CD4-positive, alpha-beta T cell (primary cell): ENCODE measurements around the gene ZNF69. TPM values are rescaled to one million over a fixed set of nuclear protein-coding genes. Genes with fewer than 3 reads are reported as not detected.
"Not testable (repeated sequence)": the region's sequence is repeated elsewhere in the genome, so short reads cannot be mapped to it uniquely, and the experiment has no call there.

Experiments used
- ATAC-seq: fragments of 200-7000 bp; cut with Tn5 transposase; one replicate; pipeline ENCODE4 v1.10.0; 2022; ENCODE audit warnings: mild to moderate bottlenecking; ENCODE audit not compliant: poor library complexity
- CTCF ChIA-PET: fragments of 350-600 bp; sonication (Branson Sonifier 250); formaldehyde crosslinking; loops from one replicate; lab custom pipeline; 2021; ENCODE audit warnings: antibody characterized with exemption, inconsistent platforms; lab: Charles Lee
- POLR2A ChIA-PET: fragments of 350-600 bp; sonication (Branson Sonifier 250); formaldehyde crosslinking; loops from one replicate; lab custom pipeline; 2021; ENCODE audit warnings: antibody characterized with exemption, inconsistent platforms; lab: Charles Lee
- DNase-seq, 14 experiments: peaks; one replicate each; pipeline ENCODE4 v3.0.0-alpha.2; 2013 to 2020; ENCODE audit warnings: mixed read lengths in 2 of 14
- H3K27ac ChIP-seq, 2 donors: one replicate each; pipeline versions ENCODE4 v1.5.1 to v1.7.0; 2013; ENCODE audit warnings: low read length in 2 of 2, low read depth in 1 of 2, mild to moderate bottlenecking in 1 of 2
- H3K27me3 ChIP-seq, 2 experiments: 1 replicate in 1 of 2; 2 replicates in 1 of 2; pipeline versions ENCODE4 v1.6.1 to v1.7.0; 2013; ENCODE audit warnings: low read length in 2 of 2, control low read depth in 1 of 2, mild to moderate bottlenecking in 1 of 2, moderate library complexity in 1 of 2; ENCODE audit not compliant: insufficient read depth in 2 of 2, control insufficient read depth in 1 of 2
- H3K36me3 ChIP-seq: one replicate; pipeline ENCODE4 v1.6.1; 2013; ENCODE audit warnings: low read length, control low read depth; ENCODE audit not compliant: insufficient read depth
- H3K4me1 ChIP-seq: one replicate; pipeline ENCODE4 v1.6.1; 2013; ENCODE audit warnings: low read length, control low read depth; ENCODE audit not compliant: insufficient read depth
- H3K4me3 ChIP-seq: one replicate; pipeline ENCODE4 v1.5.1; 2013; ENCODE audit warnings: mild to moderate bottlenecking, low read length, moderate library complexity
- H3K9me3 ChIP-seq, 2 experiments: 1 replicate in 1 of 2; 2 replicates in 1 of 2; pipeline versions ENCODE4 v1.6.1 to v1.7.0; 2013; ENCODE audit warnings: low read length in 2 of 2, mild to moderate bottlenecking in 2 of 2, control low read depth in 1 of 2, moderate library complexity in 1 of 2; ENCODE audit not compliant: control insufficient read depth in 1 of 2, insufficient read depth in 1 of 2
- H3K27ac Mint-ChIP-seq: one replicate; pipeline ENCODE4 v1.8.0; 2020; ENCODE audit warnings: mixed read lengths
- H3K27me3 Mint-ChIP-seq: one replicate; pipeline ENCODE4 v1.8.0; 2021; ENCODE audit warnings: mixed read lengths
- H3K36me3 Mint-ChIP-seq: one replicate; pipeline ENCODE4 v1.8.0; 2021; ENCODE audit warnings: low read depth, mixed read lengths
- H3K4me1 Mint-ChIP-seq: one replicate; pipeline ENCODE4 v1.8.0; 2021; ENCODE audit warnings: low read depth, mixed read lengths
- H3K4me3 Mint-ChIP-seq: one replicate; pipeline ENCODE4 v1.8.0; 2020; ENCODE audit warnings: mild to moderate bottlenecking, mixed read lengths
- H3K9me3 Mint-ChIP-seq: one replicate; pipeline ENCODE4 v1.8.0; 2020; ENCODE audit warnings: mixed read lengths
- CTCF ChIP-seq: fragments of 200-600 bp; IDR thresholded peaks from one replicate; pipeline ENCODE4 v1.8.0; 2022; ENCODE audit warnings: antibody characterized with exemption, mild to moderate bottlenecking
- intact Hi-C, 2 experiments: fragments of 100-400 bp; cut with DNase I in 1 of 2; cut with micrococcal nuclease in 1 of 2; formaldehyde crosslinking; loops; one replicate each; pipeline versions ENCODE4 v1.15.1 to v1.9.0; 2023 to 2025; cut with DNase I, micrococcal nuclease
- polyA plus RNA-seq, 2 donors: library from polyadenylated mRNA; unstranded; fragments of 120-200 nt; gene quantifications; one replicate each; pipeline ENCODE4 v1.2.1, GENCODE V29; 2013
- total RNA-seq, 174 experiments: library from RNA in 2 of 174; stranded (reverse) in 2 of 174; gene quantifications; one replicate each; pipeline ENCODE4 v1.2.3 and lab custom pipeline; 2021 to 2026

Gene ZNF69
- 1 to 10 TPM; 2.4 to 3.5 TPM for total RNA-seq
- 6.1 TPM for polyA plus RNA-seq (2013, experiment 1 of 2)
- polyA plus RNA-seq (2013, experiment 2 of 2), result 4.3 TPM
- 0.49 to 20.0 (median 3.3) reads per million in 172 experiments for total RNA-seq (lab: John Stamatoyannopoulos, UW)

DNA sequence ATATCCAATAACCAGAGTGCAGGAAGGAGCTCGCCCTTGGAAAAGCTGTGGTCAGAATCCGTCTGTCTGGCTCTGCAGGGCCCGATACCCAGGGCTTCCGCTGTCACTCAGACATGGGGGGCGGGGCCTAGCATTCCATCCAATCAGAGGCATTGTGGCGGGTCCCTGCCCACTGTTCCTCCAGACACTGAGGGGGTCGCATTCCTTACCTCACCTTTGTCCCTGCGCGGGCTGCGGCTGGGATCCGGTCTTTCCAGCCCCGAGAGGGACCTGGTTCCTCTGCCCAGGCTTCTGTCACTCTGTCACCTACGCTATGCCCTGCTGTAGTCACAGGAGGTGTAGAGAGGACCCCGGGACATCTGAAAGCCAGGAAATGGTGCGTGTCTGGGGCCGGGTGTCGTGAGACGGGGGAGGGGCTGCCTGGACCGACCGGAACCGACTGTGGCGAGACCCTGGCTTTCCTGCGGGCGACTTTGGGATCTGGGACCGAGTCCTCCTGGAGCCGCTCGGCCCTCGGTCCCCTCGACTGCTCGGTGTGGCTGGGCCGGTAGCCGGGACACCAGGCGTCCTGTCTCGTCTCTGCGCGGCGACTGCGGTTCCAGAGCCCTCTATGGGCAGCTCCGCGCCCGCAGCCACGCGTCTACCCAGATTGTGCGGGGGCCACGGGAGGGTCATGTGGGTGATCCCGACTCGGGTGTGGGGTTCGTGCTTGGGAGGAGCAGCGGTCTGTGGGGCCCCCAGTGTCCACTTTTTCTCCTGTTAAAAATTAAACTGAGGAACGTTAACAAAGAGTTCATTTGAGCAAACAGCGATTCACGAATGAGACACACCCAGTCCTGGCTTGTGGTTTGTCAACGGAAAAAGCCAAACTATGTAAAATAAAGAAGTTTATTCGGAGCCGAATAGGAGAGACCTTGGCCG is at the start of gene ZNF69:
ZNF69 (plus strand) TSS at position 172 of the 921 bp plus-strand sequence; CDS start at position 314, 142 bp downstream.
- intact Hi-C loops, result loop anchor here in 1 of 2 experiments (10.0 kb wide), 1 partner anchor 447 kb away; the partner anchor contains the start of gene ZNF563
- Histone ChIP-seq H3K27me3 (no peaks in the 10 kb centered on the region), H3K36me3 (no peaks in the 10 kb centered on the region), H3K27ac (peak within 1 kb of the TSS in 1 of 2 donors; percentile 50), H3K4me1 (peaks cover 22% of the 10 kb centered on the region), H3K9me3 (peaks cover 0 to 14% of the 10 kb centered on the region in 2 experiments), H3K4me3 (peak within 1 kb of the TSS; percentile 88)
- peak within 1 kb of the TSS; percentile 93 for H3K27ac Mint-ChIP-seq
- no peaks in the 10 kb centered on the region for H3K9me3 Mint-ChIP-seq
- H3K4me1 Mint-ChIP-seq, result peaks cover 28% of the 10 kb centered on the region
- ATAC-seq (peak; percentile 88), DNase-seq (peak; percentile 23 to 75 (median 51))
- no peak for TF ChIP-seq CTCF
- ChIA-PET CTCF (no interaction called here), POLR2A (interaction anchor here (0.6 to 2.1 kb wide), 3 partner anchors 40 to 100 kb away, joined by 4 to 7 read pairs (median 6); partner anchors contain the start of gene ZNF439)
- H3K4me3 Mint-ChIP-seq, result peak within 1 kb of the TSS; percentile 98
- peaks cover 26% of the 10 kb centered on the region for H3K36me3 Mint-ChIP-seq
- no peaks in the 10 kb centered on the region for H3K27me3 Mint-ChIP-seq

GRCh38 chr19:11843722-11844121 is 43.9 kb upstream of the ZNF69 start:
- peaks cover 7% of the 10 kb centered on the region for H3K4me1 Mint-ChIP-seq
- Histone ChIP-seq H3K9me3 (peaks cover under 1 to 16% of the 10 kb centered on the region in 2 experiments), H3K4me3 (no peak overlapping the region), H3K36me3 (no peaks in the 10 kb centered on the region), H3K4me1 (peaks cover 8% of the 10 kb centered on the region), H3K27ac (no peak overlapping the region), H3K27me3 (no peaks in the 10 kb centered on the region)
- H3K27me3 Mint-ChIP-seq, result no peaks in the 10 kb centered on the region
- no peak for TF ChIP-seq CTCF
- POLR2A ChIA-PET, result no interaction called here
- intact Hi-C loops, result no loop called here
- DNase-seq (no peak), ATAC-seq (no peak)
- no peak overlapping the region for H3K4me3 Mint-ChIP-seq
- peaks cover 6% of the 10 kb centered on the region for H3K9me3 Mint-ChIP-seq
- no peak overlapping the region for H3K27ac Mint-ChIP-seq
- CTCF ChIA-PET, result interaction anchor here (0.8 kb wide), 1 partner anchor 145 kb away, joined by 3 read pairs; no protein-coding TSS in a partner anchor
- H3K36me3 Mint-ChIP-seq, result peaks cover 10% of the 10 kb centered on the region

DNA sequence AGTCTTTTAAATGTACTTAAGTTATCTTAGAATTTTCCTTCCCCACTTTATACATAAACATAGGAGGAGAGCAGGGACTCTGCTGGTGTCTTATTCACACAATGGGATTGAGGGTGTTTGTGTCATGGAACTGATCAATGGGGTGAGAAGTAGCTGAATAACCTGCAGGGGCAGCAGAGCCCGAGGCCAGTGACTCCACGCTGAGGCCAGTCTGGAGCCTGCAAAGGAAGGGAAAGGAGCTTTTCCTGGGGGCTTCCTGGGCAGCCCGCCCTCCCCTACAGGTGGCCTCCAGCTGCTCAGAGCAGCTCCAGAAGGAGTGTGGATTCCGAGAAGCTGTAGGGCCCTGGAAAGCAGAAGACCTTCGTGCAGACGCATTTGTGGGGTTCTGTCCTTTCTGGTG is 40.0 kb upstream of the ZNF69 start:
- CTCF ChIA-PET, DNase-seq, ATAC-seq, H3K36me3 ChIP-seq, H3K27me3 Mint-ChIP-seq, H3K27me3 ChIP-seq, H3K9me3 ChIP-seq, H3K4me3 ChIP-seq, H3K27ac ChIP-seq, H3K9me3 Mint-ChIP-seq: not testable (repeated sequence)
- H3K36me3 Mint-ChIP-seq, result peaks cover 30% of the 10 kb centered on the region
- peak overlapping the region; percentile 83 for H3K27ac Mint-ChIP-seq
- intact Hi-C loops, result loop anchor here (5.0 kb wide), 1 partner anchor 35 kb away; the partner anchor contains the start of gene ZNF440 (in 2 of the 2)
- peak overlapping the region; percentile 93 for H3K4me3 Mint-ChIP-seq
- peaks cover 20% of the 10 kb centered on the region for H3K4me1 Mint-ChIP-seq
- peaks cover 20% of the 10 kb centered on the region for H3K4me1 ChIP-seq
- POLR2A ChIA-PET, result interaction anchor here (0.6 to 1.3 kb wide), 4 partner anchors 40 to 214 kb away, joined by 3 to 7 read pairs (median 4); partner anchors contain the start of gene ZNF69
